ENCODE data around the gene ZNF778. TPM values are rescaled to one million over a fixed set of nuclear protein-coding genes. Genes with fewer than 3 reads are reported as not detected.

The ZNF778 gene
- total RNA-seq, 2 donors from 2014 or later, result 17.1 to 27.2 TPM

DNA sequence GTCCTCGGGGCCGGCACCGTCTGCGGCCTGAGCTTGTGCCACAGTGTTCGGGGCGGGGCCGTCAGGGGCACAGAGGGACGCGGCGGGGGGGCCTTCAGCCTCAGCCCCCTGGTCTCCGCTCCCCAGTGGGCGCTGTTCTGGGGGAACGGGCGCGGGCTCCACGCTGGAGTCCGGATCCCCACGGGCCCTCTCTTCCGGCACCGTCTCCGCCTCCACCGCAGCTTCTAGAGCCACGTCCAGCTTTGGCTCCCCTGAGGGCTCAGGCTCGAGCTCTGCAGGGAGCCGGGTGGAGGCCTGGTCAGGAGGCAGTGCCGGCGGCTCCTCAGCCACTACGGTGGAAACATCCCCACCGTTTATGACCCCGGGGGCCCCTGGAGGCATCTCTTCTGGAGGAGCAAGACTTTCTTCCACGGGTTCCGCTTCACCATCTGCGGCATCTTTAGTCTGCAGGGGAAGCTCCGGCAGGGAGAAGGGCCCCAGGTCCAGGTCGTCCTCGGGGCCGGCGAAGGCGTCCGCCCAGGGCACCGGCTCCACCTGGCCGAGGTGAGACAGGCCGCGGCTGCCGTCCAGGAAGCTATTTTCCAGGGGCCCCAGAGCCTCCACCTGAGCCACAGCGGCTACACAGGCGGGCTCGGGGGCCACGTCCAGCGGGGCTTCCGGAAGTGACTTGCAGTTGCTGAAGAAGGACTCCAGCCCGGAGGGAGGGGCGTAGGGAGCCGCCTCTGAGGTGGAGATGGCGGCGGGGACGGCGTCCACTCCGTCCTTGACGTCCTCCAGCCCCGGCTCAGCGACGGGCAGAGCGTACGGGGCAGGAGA, 62.4 kb downstream of the ZNF778 start:
- DNase-seq (ENCODE audit: low spot score) (no peak), ATAC-seq (ENCODE audit: insufficient number of reproducible peaks, low FRiP score, low read depth) (no peak)
- TF ChIP-seq, protein P1, sequence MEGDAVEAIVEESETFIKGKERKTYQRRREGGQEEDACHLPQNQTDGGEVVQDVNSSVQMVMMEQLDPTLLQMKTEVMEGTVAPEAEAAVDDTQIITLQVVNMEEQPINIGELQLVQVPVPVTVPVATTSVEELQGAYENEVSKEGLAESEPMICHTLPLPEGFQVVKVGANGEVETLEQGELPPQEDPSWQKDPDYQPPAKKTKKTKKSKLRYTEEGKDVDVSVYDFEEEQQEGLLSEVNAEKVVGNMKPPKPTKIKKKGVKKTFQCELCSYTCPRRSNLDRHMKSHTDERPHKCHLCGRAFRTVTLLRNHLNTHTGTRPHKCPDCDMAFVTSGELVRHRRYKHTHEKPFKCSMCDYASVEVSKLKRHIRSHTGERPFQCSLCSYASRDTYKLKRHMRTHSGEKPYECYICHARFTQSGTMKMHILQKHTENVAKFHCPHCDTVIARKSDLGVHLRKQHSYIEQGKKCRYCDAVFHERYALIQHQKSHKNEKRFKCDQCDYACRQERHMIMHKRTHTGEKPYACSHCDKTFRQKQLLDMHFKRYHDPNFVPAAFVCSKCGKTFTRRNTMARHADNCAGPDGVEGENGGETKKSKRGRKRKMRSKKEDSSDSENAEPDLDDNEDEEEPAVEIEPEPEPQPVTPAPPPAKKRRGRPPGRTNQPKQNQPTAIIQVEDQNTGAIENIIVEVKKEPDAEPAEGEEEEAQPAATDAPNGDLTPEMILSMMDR (IDR thresholded peaks at IDR 0.05), result no peak
- Histone ChIP-seq H3K9me3 (no peaks in the 10 kb centered on the region), H3K36me3 (peaks cover 47% of the 10 kb centered on the region), H3K27ac (no peak overlapping the region), H3K4me3 (no peak overlapping the region), H3K4me1 (ENCODE audit: control insufficient read depth in 1 of 2, low read depth in 2 of 2) (no peaks in the 10 kb centered on the region), H3K27me3 (replicated peaks; ENCODE audit: insufficient read depth) (no peaks in the 10 kb centered on the region)

DNA sequence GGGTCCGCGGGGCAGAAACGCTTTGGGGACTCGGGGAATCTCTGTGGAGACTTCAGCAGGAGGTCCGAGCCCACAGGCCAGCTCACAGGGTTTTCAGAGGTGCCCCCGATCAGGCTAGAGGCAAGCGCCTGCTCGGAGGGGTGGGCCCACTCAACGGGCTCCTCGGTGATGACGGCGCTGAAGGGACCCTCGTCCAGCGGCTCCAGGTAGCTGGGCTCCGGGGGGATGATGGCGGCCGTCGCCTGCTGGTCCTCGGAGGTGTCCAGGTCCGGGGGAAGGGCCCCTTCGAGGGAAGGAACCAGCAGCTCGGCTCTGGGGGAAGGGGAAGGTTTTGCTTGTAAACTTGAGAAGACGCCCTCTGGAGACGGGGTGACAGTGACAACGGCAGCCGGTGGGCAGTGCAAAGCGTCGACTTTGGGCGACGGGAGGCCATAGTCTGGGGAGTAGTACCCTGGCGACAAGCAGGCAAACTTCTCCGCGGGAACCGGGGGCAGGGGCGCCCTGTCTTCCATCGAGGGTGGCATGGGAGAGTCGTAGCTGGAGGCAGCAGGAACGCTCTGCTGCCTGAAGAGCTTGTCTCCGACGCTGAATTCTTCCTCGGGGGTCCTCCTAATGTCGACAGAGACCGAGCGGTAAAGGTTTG, 63.2 kb downstream of the ZNF778 start:
- DNase-seq (ENCODE audit: low spot score) (no peak), ATAC-seq (ENCODE audit: insufficient number of reproducible peaks, low FRiP score, low read depth) (no peak)
- Histone ChIP-seq H3K36me3 (peaks cover 47% of the 10 kb centered on the region), H3K27me3 (replicated peaks; ENCODE audit: insufficient read depth) (no peaks in the 10 kb centered on the region), H3K4me3 (no peak overlapping the region), H3K9me3 (no peaks in the 10 kb centered on the region), H3K27ac (no peak overlapping the region), H3K4me1 (ENCODE audit: control insufficient read depth in 1 of 2, low read depth in 2 of 2) (no peaks in the 10 kb centered on the region)
- TF ChIP-seq, protein P1 (IDR thresholded peaks at IDR 0.05), result no peak

DNA sequence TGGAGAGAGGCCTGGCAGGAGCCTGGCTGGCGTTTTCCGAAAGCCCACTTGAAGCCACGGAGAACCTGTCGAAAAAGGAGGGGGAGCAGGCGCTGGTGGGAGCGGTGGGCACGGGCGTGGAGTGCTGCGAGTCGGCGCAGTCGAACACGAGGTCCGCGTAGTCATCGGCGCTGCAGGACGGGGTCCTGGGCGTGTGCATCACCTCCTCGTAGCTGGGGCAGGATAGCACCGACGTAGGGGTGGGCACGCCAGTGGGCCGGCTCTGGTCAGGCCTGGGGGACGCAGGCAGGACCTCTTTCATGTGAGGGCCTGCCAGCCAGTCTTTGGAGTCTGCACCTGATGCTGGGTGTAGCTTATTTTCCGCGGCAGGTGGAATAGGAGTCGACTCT, 63.7 kb downstream of the ZNF778 start:
- no peak for DNase-seq (ENCODE audit: low spot score)
- TF ChIP-seq, protein P1 (IDR thresholded peaks at IDR 0.05), result no peak
- no peaks in the 10 kb centered on the region for H3K27me3 ChIP-seq (replicated peaks; ENCODE audit: insufficient read depth)
- no peak overlapping the region for H3K27ac ChIP-seq
- H3K36me3 ChIP-seq, result peaks cover 48% of the 10 kb centered on the region
- no peaks in the 10 kb centered on the region for H3K4me1 ChIP-seq (ENCODE audit: control insufficient read depth in 1 of 2, low read depth in 2 of 2)
- no peaks in the 10 kb centered on the region for H3K9me3 ChIP-seq
- no peak for ATAC-seq (ENCODE audit: insufficient number of reproducible peaks, low FRiP score, low read depth)
- H3K4me3 ChIP-seq, result no peak overlapping the region

DNA sequence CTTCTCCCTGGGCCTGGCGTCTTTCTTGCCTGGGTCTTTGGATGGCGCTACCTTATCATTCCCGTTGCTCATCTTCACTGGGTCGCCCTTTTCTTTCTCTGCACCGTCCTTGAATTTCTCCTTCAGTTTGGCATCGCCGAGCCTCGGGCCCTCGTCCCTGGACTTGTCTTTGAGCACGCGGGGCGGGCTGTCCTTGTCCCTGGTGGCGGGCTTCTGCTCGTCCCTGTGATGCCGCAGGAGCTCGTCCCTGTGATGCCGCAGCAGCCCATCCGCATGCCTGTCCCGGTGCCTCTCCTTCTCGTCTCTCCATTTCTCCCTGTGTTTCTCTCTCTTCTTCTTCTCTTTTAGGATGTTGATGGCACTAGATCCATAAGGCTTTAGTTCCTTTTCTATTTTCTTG, 64.3 kb downstream of the ZNF778 start:
- DNase-seq (ENCODE audit: low spot score) (no peak), ATAC-seq (ENCODE audit: insufficient number of reproducible peaks, low FRiP score, low read depth) (no peak)
- no peak overlapping the region for H3K27ac ChIP-seq
- H3K9me3 ChIP-seq, result no peaks in the 10 kb centered on the region
- no peaks in the 10 kb centered on the region for H3K4me1 ChIP-seq (ENCODE audit: control insufficient read depth in 1 of 2, low read depth in 2 of 2)
- no peaks in the 10 kb centered on the region for H3K27me3 ChIP-seq (replicated peaks; ENCODE audit: insufficient read depth)
- TF ChIP-seq, protein P1 (IDR thresholded peaks at IDR 0.05), result no peak
- no peak overlapping the region for H3K4me3 ChIP-seq
- peaks cover 53% of the 10 kb centered on the region for H3K36me3 ChIP-seq

DNA sequence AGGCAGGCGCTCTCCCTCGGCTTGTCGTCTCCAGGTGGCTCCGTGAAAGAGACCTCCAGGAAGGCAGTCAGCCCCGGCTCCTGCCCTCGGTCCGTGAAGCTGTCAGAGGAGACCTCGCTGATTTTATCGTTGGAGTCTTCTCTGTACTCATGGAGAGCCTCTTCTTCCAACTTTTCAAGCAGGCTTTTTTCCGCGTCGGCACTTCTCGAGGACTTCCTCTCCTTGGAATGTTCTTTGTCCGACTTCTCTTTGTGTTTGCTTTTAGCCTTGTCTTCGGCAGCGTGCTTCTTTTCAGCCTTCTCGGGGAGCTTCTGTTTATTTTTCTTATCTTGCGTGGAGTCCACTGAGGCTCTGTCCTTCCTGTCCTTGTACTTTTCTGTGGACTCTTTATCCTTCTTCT, 65.0 kb downstream of the ZNF778 start:
- DNase-seq (ENCODE audit: low spot score), result no peak

More for the DNA sequence above, 65.0 kb downstream of the ZNF778 start:
- H3K4me1 ChIP-seq (ENCODE audit: control insufficient read depth in 1 of 2, low read depth in 2 of 2), result no peaks in the 10 kb centered on the region
- no peaks in the 10 kb centered on the region for H3K27me3 ChIP-seq (replicated peaks; ENCODE audit: insufficient read depth)
- no peak for ATAC-seq (ENCODE audit: insufficient number of reproducible peaks, low FRiP score, low read depth)
- peaks cover 55% of the 10 kb centered on the region for H3K36me3 ChIP-seq
- TF ChIP-seq, protein P1 (IDR thresholded peaks at IDR 0.05), result no peak
- H3K27ac ChIP-seq, result no peak overlapping the region
- no peaks in the 10 kb centered on the region for H3K9me3 ChIP-seq
- H3K4me3 ChIP-seq, result no peak overlapping the region
